ENCODE data around the gene METTL1. TPM values are rescaled to one million over a fixed set of nuclear protein-coding genes. Genes with fewer than 3 reads are reported as not detected.
A peak's percentile ranks its signal among the peaks of the same experiment; 100 is the strongest.

METTL1 gene
- total and polyA plus RNA-seq, 2 donors (not counting 1 experiment from before 2014, with no cell fraction given): 9.1 to 9.2 TPM

DNA sequence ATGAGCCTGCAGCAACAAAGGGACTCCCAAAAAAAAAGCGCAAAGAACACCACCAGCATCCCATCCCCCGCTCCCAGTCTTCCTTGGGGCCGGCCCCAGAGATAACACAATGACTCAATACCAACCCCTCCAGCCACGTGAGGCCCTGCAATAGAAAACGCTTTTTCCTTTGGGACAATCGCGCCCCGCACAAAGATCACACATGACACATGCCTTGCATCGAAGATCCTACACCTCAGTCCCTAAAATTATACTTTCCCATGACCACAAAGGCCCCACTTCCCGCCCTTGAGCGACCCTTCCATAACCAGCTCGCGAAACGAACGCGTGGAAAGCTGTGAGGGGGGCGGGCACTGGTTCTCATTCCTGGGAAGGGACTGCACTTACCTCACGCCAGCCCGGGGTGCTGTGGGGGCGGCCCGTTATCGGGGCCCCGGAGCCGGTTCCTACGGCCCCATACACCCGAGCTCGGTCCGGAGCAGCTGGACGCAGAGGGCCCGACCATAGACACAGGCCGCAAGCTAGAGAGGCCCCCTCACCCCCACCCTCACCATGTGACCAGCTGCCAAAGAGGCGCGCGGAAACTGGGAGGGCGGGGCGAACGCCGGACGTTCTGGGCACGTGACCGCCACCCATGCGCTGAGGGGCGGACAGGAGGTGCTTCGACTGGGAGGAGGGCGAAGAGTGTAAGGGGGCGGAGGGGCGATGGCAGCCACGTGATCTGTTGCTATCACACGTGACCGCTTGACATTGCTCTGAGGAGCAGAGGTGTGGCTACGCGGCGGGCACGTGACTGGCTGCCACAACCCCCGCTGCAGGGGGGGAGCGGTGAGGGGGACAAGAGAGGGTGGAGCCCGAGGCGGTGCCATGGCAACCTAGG, 19.9 kb downstream of the METTL1 start, which contains the start of gene CDK4:
TSS of gene CDK4 (minus strand) at position 523 of the 880 bp plus-strand sequence. CDS start 593 bp downstream, outside the sequence.
- peaks cover 55% of the 10 kb centered on the region for H3K4me1 Mint-ChIP-seq
- peak; percentile 78 for ATAC-seq (ENCODE audit: low read depth)

More for the DNA sequence above, 19.9 kb downstream of the METTL1 start, which contains the start of gene CDK4:
- peak within 1 kb of the TSS; percentile 75 for H3K9ac ChIP-seq (ENCODE audit: low read length)
- H3K9me3 Mint-ChIP-seq (ENCODE audit: insufficient read depth): no peaks in the 10 kb centered on the region
- peak within 1 kb of the TSS; percentile 90 for H2AFZ ChIP-seq (ENCODE audit: insufficient read depth, low read depth, low read length, poor library complexity, severe bottlenecking)
- no peaks in the 10 kb centered on the region for H3K27me3 Mint-ChIP-seq
- peak within 1 kb of the TSS; percentile 51 to 84 (median 78) for H3K4me3 ChIP-seq (ENCODE audit: control extremely low read depth in 1 of 5, extremely low read depth in 1 of 5, insufficient read depth in 1 of 5, low read depth in 2 of 5, low read length in 4 of 5)
- peaks cover 39 to 50% of the 10 kb centered on the region in 2 donors for H3K4me1 ChIP-seq (ENCODE audit: control insufficient read depth in 2 of 2, insufficient read depth in 2 of 2, low read length in 2 of 2)
- H3K4me2 ChIP-seq (replicated peaks; ENCODE audit: low read depth, low read length, poor library complexity, severe bottlenecking): peak within 1 kb of the TSS; percentile 85
- ChIA-PET POLR2A (no interaction called here), CTCF (interaction anchor here (0.7 to 1.2 kb wide), 4 partner anchors 10 to 995 kb away, joined by 3 to 9 read pairs (median 6); no protein-coding TSS in a partner anchor)
- H3K27ac ChIP-seq (ENCODE audit: low read length in 2 of 2): peak within 1 kb of the TSS; percentile 74 to 98
- peaks cover 2 to 37% of the 10 kb centered on the region in 2 experiments for H3K36me3 ChIP-seq (replicated peaks in 1 of 2; ENCODE audit: control extremely low read depth in 1 of 2, control insufficient read depth in 1 of 2, extremely low read depth in 1 of 2, insufficient read depth in 2 of 2, low read length in 1 of 2)
- intact Hi-C loops (cut with micrococcal nuclease): loop anchor here (1.0 to 10.0 kb wide), 10 partner anchors 8 to 1635 kb away; partner anchors contain the start of genes DCTN2, DDIT3, EEF1AKMT3 and GLI1
- H4K20me1 ChIP-seq (ENCODE audit: control insufficient read depth, insufficient read depth, low read length, poor library complexity, severe bottlenecking): peaks cover 10% of the 10 kb centered on the region
- no peak for TF ChIP-seq EZH2 (IDR thresholded peaks at IDR 0.05; ENCODE audit: borderline replicate concordance, insufficient read depth, low read depth, low read length, poor library complexity, severe bottlenecking)
- TF ChIP-seq, protein P1, sequence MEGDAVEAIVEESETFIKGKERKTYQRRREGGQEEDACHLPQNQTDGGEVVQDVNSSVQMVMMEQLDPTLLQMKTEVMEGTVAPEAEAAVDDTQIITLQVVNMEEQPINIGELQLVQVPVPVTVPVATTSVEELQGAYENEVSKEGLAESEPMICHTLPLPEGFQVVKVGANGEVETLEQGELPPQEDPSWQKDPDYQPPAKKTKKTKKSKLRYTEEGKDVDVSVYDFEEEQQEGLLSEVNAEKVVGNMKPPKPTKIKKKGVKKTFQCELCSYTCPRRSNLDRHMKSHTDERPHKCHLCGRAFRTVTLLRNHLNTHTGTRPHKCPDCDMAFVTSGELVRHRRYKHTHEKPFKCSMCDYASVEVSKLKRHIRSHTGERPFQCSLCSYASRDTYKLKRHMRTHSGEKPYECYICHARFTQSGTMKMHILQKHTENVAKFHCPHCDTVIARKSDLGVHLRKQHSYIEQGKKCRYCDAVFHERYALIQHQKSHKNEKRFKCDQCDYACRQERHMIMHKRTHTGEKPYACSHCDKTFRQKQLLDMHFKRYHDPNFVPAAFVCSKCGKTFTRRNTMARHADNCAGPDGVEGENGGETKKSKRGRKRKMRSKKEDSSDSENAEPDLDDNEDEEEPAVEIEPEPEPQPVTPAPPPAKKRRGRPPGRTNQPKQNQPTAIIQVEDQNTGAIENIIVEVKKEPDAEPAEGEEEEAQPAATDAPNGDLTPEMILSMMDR (IDR thresholded peaks at IDR 0.05): no peak
- H3K9me3 ChIP-seq (ENCODE audit: control extremely low read depth in 1 of 3, control insufficient read depth in 2 of 3, insufficient read depth in 1 of 3, low read length in 2 of 3): no peaks in the 10 kb centered on the region
- peak within 1 kb of the TSS; percentile 91 for H3K4me3 Mint-ChIP-seq
- peaks cover 22% of the 10 kb centered on the region for H3K79me2 ChIP-seq (ENCODE audit: control insufficient read depth, insufficient read depth, low read length)
- no peaks in the 10 kb centered on the region for H3K27me3 ChIP-seq (replicated peaks in 1 of 4; ENCODE audit: control extremely low read depth in 1 of 4, control insufficient read depth in 3 of 4, insufficient read depth in 4 of 4, low read length in 3 of 4)
- WGBS (ENCODE audit: insufficient coverage): under 1% methylated on average over 47 of the region's 58 CpGs
- peak within 1 kb of the TSS; percentile 95 for H3K27ac Mint-ChIP-seq
- DNase-seq: peak; percentile 100
